Thoracic aorta (tissue), 2 donors: Measurements from ENCODE around the gene BRAF. TPM values are rescaled to one million over a fixed set of nuclear protein-coding genes. Genes with fewer than 3 reads are reported as not detected.
"Not testable (repeated sequence)": the region's sequence is repeated elsewhere in the genome, so short reads cannot be mapped to it uniquely, and the experiment has no call there.

ENCODE experiments used
- ATAC-seq: fragments of 150-250 bp; one replicate; pipeline ENCODE4 v1.8.0; 2017; ENCODE audit warnings: low read depth; ENCODE audit not compliant: insufficient number of reproducible peaks, low FRiP score
- DNase-seq: peaks from one replicate; pipeline ENCODE4 v3.0.0-alpha.2; 2020; ENCODE audit warnings: low spot score
- H3K27ac ChIP-seq, 2 donors: fragments of 200-600 bp; sonication (generic); 1 replicate in 1 of 2; 2 replicates in 1 of 2; pipeline ENCODE4 v1.5.1; 2016; ENCODE audit warnings: mild to moderate bottlenecking in 2 of 2, moderate library complexity in 2 of 2
- H3K27me3 ChIP-seq: fragments of 200-600 bp; sonication (generic); replicated peaks from 2 replicates; pipeline ENCODE4 v1.6.0; 2016; ENCODE audit warnings: mild to moderate bottlenecking; ENCODE audit not compliant: insufficient read depth
- H3K36me3 ChIP-seq: fragments of 200-600 bp; sonication (generic); one replicate; pipeline ENCODE4 v1.5.1; 2016
- H3K4me1 ChIP-seq, 2 donors: fragments of 200-600 bp; sonication (generic); 1 replicate in 1 of 2; 2 replicates in 1 of 2; pipeline versions ENCODE4 v1.5.1 to v1.6.0; 2016; ENCODE audit warnings: low read depth in 2 of 2, mild to moderate bottlenecking in 1 of 2; ENCODE audit not compliant: control insufficient read depth in 1 of 2
- H3K4me3 ChIP-seq: fragments of 200-600 bp; sonication (generic); 2 replicates; pipeline ENCODE4 v1.5.1; 2016; ENCODE audit warnings: mild to moderate bottlenecking
- H3K9me3 ChIP-seq: fragments of 200-600 bp; sonication (generic); 2 replicates; pipeline ENCODE4 v1.5.1; 2016
- CTCF ChIP-seq: fragments of 200-600 bp; sonication (generic); IDR thresholded peaks from one replicate; pipeline ENCODE4 v1.5.1; 2019; ENCODE audit warnings: antibody characterized with exemption
- total RNA-seq, 2 donors: library from RNA; depleted of rRNA; stranded (reverse); fragments of >200 nt; gene quantifications; one replicate each; pipeline versions ENCODE4 v1.1.0 to v1.2.3, GENCODE V29; 2016

The BRAF gene
- total RNA-seq, 2 donors from 2014 or later, result 31.5 to 62.2 TPM

DNA sequence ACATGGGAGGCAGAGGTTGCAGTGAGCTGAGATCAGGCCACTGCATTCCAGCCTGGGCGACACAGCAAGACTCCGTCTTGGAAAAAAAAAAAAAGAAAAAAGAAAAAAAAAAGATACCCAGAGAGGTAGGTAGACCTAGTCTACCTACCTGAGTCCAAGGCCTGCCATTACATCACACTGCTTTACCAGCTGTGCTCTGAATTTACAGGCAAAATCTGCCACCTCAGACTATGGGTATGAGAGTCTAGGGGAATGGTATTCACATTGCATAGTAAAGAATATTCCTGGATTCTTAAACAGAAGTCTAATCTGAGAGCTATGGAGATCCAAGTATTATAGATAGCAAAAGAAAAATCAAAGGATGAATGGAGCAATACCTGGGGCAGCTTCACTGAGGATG lies 178.0 kb downstream of the BRAF start:
- peaks cover 7% of the 10 kb centered on the region for H3K36me3 ChIP-seq

DNA sequence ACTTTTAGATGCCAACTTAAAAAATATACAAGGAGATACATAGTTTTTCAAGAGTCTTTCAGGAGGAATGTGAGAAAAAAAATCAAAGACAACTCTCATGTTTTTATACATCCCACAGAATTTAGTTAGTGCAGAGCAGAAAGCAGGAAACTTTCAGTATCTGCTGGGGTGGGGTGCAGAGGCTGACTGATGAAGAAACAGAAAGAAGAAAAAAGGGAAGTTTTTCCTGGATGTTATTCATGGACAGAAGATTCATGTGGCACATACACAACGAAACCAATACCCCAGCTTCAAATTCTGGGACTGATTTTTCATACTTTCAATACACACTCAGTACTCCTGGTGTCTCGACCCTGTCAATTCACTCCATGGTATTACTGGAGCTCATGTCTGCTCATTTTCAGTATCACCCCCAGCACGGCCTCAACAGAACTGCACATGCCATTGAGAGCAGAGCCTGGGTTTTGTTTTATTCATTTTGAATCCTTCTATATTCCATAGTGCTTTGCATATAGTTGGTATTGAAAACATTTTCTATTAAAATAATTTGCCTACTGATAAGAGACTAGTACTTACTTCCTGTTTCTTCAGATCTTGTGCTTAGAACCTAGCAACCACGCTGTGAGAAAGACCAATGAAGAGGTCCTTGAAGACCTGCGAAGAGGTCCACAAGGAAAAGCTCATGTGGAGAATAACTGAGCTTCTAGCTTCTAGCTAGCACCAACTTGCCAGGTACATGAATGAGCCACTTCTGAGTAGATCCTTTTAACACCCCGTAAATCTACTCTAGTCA lies 179.3 kb downstream of the BRAF start:
- Histone ChIP-seq H3K9me3 (no peaks in the 10 kb centered on the region), H3K4me1 (no peaks in the 10 kb centered on the region), H3K36me3 (peaks cover 7% of the 10 kb centered on the region), H3K27me3 (no peaks in the 10 kb centered on the region), H3K27ac (no peak overlapping the region), H3K4me3 (no peak overlapping the region)
- no peak for DNase-seq
- ATAC-seq, result no peak
- TF ChIP-seq CTCF, result no peak

More for the DNA sequence above, 178.0 kb downstream of the BRAF start:
- Histone ChIP-seq H3K4me1 (no peaks in the 10 kb centered on the region), H3K9me3 (no peaks in the 10 kb centered on the region), H3K27ac (no peak overlapping the region), H3K4me3 (no peak overlapping the region), H3K27me3 (no peaks in the 10 kb centered on the region)
- no peak for TF ChIP-seq CTCF
- DNase-seq (no peak), ATAC-seq (no peak)

DNA sequence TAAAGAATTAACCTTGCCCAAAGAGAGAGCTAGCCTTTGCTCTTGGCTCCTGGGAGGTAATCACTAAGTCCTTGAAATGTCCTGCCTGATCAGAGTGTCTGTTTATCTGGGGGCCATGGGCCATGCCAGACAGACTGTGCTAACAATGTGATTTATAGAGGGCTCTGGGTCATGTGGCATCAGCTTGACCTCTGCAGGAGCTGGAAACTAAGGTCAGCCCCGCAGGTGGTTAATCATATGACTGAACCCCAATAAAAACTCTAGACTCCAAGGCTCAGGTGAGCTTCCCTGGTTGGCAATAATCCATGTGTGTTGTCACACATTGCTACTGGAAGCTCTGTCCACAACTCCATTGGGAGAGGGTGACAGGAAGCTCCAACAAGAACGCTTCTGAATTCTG lies 180.7 kb downstream of the BRAF start:
- Histone ChIP-seq H3K27ac (no peak overlapping the region), H3K4me1 (no peaks in the 10 kb centered on the region), H3K4me3 (no peak overlapping the region), H3K27me3 (no peaks in the 10 kb centered on the region), H3K36me3 (peaks cover 6% of the 10 kb centered on the region), H3K9me3 (no peaks in the 10 kb centered on the region)
- ATAC-seq (no peak), DNase-seq (no peak)
- no peak for TF ChIP-seq CTCF

DNA sequence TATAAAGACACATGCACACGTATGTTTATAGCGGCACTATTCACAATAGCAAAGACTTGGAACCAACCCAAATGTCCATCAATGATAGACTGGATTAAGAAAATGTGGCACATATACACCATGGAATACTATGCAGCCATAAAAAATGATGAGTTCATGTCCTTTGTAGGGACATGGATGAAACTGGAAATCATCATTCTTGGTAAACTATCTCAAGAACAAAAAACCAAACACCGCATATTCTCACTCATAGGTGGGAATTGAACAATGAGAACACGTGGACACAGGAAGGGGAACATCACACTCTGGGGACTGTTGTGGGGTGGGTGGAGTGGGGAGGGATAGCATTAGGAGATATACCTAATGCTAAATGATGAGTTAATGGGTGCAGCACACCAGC lies 181.5 kb downstream of the BRAF start:
- not testable (repeated sequence) for H3K4me1 ChIP-seq, ATAC-seq, H3K9me3 ChIP-seq, H3K27ac ChIP-seq, H3K4me3 ChIP-seq, DNase-seq, H3K27me3 ChIP-seq
- H3K36me3 ChIP-seq, result peaks cover 10% of the 10 kb centered on the region

- H3K4me3 ChIP-seq, result no peak overlapping the region
- no peak for ATAC-seq
- TF ChIP-seq CTCF, result no peak
- no peak overlapping the region for H3K27ac ChIP-seq
- DNase-seq, result no peak
- H3K36me3 ChIP-seq, result peaks cover 14% of the 10 kb centered on the region
- no peaks in the 10 kb centered on the region for H3K27me3 ChIP-seq
- no peaks in the 10 kb centered on the region for H3K9me3 ChIP-seq
- no peaks in the 10 kb centered on the region for H3K4me1 ChIP-seq
These were observed 186.4 kb downstream of the BRAF start for GRCh38 chr7:140738280-140738679.

GRCh38 chr7:140734729-140735128 lies 190.0 kb downstream of the BRAF start:
- Histone ChIP-seq H3K4me3 (no peak overlapping the region), H3K4me1 (no peaks in the 10 kb centered on the region), H3K36me3 (peaks cover 14% of the 10 kb centered on the region), H3K9me3 (no peaks in the 10 kb centered on the region), H3K27ac (no peak overlapping the region), H3K27me3 (no peaks in the 10 kb centered on the region)
- ATAC-seq (no peak), DNase-seq (no peak)
- no peak for TF ChIP-seq CTCF
